Stimulated activated CD4-positive, alpha-beta T cell treated with anti-CD3 and anti-CD28 coated beads, Interleukin-1b, Interleukin-23, amount 100 ng/mL, for 4 hours (primary cell): ENCODE data around the gene ADCY7.
"Not testable (repeated sequence)": the region's sequence is repeated elsewhere in the genome, so short reads cannot be mapped to it uniquely, and the experiment has no call there.

ENCODE experiments used
- DNase-seq, 2 donors: peaks; one replicate each; pipeline ENCODE4 v3.0.0-alpha.2; 2020; ENCODE audit warnings: low read depth in 2 of 2

ADCY7 gene

DNA sequence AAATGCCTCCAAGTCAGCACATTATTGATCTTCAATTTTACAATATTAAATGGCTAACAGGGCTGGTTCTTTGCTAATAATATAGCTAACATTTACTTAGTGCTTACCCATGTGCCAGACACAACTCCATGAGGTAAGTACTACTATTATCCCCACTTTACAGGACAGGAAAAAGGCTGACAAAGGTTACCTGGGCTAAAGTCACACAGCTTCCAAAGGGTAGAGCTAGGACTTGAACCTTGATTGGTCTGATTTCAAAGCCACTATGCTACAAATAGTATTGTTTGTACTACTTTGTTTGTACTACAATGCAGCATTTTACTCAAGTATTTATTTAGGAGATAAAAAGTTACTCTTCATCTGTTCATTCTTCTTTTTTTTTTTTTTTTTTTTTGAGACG is 70.5 kb downstream of the ADCY7 start:
- no peak for DNase-seq

DNA sequence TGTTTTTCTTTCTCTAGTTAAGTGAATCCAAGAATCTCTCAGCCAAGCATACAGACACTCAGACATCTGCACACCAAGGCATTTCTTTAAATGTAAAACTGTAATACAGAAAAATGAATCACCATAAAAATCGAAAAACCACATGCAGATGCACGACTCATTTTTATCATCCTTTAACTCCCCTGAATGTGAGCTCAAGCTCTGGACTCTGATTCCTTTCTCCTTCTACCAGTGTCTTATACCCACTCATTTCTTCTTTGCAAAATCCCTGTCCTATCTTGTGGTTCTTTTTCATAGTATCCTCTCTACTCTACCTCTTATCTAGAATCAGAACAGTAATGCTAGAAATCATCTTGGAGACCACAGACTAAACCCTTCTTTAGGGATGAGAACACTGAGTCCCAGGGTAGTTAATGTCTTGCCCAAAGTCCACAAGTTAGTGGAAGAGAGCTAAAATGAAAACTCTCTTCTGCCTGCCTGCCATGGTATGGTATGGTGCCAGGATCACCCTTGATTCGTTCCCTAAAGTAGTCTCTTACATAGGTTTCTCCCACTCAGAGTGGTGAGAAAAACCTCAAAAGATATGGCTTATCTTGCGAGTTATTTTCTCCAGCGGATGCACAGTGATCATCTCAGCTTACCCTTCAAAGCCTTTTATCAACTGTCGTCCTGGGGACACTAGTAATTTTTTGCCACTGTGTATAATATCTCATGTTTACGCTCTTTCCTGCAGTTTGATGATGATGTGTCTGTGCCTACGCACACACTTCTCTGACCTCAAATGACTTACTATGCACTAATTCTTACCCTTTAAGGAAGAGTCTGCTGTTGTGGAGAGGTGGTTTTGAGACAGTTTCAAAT is 72.2 kb downstream of the ADCY7 start:
- no peak for DNase-seq

DNA sequence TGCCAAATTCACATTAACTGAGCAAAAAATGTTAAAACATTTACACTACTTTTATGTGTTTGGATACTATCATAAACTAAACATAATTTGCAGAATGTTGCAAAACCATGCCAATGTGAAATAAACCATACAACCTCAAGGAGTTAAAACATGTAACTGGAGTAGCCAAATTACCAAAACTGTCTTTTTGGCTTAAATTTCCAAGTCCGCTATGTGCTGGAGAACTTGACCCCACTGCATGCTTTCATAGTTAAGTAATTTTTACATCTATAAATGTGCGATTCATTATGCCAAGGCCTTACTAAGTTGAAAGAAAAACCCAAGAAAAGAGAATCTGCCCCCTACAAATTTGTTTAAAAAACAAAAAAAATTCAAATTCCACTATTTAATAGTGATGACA is 74.2 kb downstream of the ADCY7 start:
- DNase-seq: no peak

DNA sequence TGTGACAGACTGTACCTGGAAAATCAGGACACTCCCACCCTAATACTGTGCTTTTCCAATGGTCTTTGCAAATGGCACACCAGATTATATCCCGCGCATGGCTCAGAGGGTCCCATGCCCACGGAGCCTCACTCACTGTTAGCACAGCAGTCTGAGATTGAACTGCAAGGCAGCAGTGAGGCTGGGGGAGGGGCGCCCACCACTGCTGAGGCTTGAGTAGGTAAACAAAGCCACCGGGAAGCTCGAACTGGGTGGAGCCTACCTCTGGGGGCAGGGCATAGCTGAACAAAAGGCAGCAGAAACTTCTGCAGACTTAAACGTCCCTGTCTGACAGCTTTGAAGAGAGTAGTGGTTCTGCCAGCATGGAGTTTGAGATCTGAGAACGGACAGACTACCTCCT is 77.2 kb downstream of the ADCY7 start:
- not testable (repeated sequence) for DNase-seq

DNA sequence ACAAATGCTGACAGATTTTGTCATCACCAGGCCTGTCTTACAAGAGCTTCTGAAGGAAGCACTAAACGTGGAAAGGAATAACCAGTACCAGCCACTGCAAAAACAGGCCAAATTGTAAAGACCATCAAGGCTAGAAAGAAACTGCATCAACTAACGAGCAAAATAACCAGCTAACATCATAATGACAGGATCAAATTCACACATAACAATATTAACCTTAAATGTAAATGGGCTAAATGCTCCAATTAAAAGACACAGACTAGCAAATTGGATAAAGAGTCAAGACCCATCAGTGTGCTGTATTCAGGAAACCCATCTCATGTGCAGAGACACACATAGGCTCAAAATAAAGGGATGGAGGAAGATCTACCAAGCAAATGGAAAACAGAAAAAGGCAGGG is 78.9 kb downstream of the ADCY7 start:
- DNase-seq: not testable (repeated sequence)

DNA sequence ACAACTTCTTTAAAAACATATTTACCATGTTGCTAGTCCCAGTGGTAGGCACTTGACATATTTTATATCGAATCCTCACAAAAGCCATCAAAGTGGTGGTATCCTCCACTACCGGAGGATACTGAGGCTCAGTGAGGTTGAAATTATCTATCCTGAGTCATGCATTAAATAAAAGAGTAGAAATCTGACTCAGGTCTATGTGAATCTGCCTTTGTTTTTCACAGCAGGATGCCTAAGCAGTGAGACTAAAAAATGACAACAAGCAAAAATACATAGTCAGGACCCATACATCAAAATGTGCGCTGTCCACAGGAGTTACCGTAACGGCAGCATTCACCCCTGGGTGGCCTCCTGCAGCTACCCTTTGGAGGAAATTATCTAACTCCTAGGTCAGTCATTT is 84.8 kb downstream of the ADCY7 start:
- DNase-seq: no peak

DNA sequence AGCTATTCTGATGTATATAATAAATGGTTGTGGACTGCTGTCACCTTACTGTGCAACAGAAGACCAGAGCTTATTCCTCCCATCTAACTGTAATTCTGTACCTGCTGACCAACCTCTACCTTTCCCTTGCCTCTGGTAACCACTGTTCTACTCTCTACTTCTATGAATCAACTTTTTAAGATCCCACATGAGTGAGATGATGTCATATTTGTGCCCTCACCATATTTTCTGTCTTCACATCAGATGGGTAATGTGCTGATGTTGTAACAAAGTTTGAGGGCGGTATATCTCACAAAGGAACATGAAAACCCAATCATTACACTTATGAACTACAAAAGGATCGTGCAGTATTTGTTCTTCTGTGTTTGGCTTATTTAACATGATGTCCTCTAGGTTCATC is 85.6 kb downstream of the ADCY7 start:
- DNase-seq: no peak

DNA sequence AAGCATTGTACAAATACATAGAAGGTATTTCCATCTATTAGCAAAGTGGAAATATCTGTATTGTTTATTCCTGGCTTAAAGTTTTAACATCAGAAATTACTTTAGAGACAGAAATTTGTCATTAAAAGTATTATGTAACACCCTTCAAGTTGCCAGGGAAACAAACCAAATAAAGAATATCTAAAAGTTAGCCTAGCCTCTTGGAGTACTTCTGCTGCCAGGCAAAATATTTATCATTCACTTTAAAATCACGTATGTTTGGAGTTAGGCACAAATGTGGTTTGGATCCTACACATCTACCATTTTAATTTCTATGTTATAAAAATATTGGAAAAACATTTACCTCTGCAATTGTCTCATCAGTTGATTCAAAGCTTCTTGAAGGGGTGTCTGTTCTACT is 87.7 kb downstream of the ADCY7 start:
- no peak for DNase-seq

DNA sequence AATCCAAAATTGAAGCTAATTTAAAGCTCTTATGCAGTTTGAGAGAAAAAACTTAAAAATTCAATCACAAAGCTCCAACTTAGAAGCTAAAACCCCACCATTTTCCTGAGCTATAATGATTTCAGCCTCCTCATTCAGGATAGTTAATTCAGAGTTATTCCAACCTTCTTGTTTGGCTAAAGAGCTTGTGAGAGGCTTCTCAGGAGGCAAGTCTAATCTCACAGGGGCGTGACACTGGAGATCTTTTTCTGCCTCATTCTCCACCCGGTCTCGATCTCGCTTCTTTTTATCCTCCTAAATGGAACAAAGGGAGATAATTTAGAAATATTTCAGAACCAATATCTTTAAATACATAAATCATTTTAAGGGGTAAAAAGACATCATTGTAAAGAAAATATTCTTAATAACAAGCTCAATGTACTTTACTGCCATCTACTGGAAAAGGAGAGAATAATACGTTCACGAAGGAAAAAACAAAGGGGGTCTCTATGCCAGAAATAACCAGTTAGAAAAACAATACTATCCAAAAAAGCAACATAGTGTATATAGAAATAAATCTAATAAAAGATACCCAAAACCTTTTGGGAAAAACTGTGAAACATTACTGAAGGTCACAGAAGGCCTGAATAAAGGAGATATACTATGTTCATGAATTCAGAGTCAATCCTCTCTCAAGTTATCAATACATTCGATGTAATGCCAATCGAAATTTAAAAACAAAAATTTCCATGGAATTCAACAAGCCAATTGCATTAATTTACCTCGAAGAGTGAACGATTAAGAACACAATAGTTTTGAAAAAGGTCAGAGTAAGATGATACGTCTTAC is 88.5 kb downstream of the ADCY7 start:
- no peak for DNase-seq

DNA sequence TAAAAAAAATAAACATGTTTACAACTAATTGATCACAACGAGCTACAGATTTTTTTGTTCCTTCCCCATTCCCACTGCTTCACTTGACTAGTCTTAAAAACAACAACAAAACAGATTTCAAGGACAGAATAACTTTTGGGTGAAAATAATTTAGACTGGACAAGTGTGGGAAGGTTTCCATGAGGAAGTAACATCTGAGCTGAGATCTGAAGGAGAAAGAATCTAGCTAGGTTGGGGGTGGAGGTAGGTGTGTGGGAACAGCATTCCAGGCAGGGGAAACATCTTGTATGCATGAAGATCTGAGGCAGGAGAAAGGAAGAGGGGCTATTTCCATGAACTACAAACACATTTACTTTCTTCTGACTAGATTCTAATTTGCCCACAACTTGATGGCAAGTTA is 93.3 kb downstream of the ADCY7 start:
- no peak for DNase-seq

DNA sequence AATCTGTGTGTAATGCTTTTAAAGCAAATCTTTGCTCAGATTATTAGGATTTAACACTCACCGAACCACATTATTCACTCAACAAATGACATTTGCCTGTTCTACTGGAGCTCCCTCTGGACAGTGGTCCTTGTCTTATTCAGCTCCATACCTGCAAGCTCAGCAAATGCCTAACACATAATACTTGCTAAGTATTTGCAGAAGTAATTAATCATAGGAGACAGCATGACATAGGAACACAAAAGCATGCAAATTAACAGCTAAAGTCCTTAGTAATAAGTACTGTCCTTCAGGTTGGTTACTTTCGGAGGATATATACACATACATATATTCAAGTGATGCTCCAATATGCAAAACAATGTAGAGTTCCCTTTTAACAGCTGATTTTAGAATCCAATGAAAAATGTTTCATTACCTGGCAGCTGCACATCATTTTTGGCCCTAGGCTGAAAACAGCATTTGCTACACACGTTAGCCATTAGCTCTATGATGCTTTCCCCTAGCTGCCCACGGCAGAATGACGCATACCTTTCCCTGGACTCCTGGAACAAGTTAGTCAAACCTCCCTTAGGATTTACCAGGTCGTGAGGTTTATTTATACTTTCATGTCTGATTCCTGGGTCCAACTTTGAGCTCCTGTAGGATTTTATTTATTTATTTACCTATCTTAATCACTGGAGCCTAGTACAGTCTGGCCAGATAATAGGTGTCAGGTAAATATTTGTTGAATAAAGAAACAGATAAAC is 93.9 kb downstream of the ADCY7 start:
- no peak for DNase-seq

DNA sequence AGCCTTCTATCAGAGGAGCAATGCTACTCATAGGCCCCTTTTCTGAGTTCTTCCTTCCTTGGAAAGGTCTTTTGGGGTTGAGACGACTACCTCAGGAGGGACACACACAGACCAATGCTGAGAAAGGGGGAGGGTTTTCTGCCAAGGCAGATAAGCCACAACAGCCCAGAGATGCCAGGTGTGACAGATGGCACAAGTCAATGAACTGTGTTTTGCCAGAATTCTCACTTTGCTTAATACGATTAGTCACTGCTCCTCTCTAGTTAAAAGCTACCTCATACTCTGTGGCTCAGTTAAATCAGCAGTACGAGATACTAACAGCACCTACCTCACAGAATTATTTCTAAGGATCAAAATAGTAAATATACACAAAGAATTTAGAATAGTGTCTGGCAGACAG is 94.4 kb downstream of the ADCY7 start:
- no peak for DNase-seq

DNA sequence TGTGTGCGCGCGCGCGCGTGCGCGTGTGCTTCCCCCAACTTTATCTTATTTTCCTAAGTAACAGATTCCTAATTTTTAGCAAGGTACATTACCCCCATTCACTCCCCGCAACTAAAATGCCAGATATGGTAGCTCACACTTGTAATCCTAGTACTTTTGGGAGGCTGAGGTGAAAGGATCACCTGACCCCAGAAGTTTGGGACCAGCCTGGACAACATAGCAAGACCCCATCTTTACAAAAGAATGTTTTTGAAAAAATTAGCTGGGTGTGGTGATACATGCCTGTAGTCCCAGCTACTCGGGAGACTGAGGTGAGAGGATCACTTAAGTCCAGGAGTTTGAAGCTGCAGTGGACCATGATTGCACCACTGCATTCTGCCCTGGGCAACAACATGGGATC is 97.3 kb downstream of the ADCY7 start:
- no peak for DNase-seq

DNA sequence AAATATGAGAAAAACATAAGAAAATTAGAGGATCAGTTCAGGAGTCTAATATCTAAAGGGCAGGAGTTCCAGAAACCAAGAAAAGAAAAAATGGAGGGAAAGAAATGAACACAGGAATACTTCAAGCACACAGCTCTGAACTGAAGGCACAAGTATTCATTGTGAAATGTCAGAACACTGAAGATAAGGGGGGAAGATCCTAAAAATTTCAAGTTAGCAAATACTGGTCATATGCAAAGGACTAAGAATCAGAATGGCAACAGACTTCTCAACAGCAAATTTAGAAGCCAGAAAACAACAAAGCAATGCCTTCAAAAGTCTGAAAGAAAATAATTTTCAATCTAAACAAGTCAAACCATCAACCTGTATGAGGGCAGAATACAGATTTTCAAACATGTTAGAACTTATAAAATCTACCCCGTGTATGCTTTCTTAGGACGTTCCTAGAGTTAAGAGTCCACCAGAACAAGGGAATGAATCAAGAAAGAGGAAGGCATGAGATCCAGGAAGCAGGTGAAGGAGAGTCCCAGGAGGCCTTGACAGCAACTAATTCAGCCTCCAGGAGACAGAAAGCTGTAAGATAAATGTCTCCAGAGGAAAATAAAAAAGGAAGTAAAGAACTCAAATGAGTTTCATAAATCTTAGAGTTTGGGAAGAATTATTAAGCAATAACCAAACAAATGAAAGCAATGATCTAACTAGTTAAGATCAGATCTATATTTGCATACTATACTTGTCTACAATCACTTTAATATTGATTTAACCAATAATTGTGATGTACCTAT is 99.6 kb downstream of the ADCY7 start:
- DNase-seq: no peak
